Osteocyte (in vitro differentiated cells): ENCODE results near the gene GCN1. TPM values are rescaled to one million over a fixed set of nuclear protein-coding genes. Genes with fewer than 3 reads are reported as not detected.

Source experiments
- DNase-seq: peaks from one replicate; pipeline ENCODE4 v3.0.0; 2021; ENCODE audit warnings: mixed read lengths; ENCODE audit not compliant: unreplicated experiment; ENCODE audit errors: extremely low spot score
- H3K27ac Mint-ChIP-seq: one replicate; pipeline ENCODE4 v1.8.0; 2021; ENCODE audit warnings: mild to moderate bottlenecking, mixed read lengths; ENCODE audit not compliant: unreplicated experiment
- H3K27me3 Mint-ChIP-seq: one replicate; pipeline ENCODE4 v1.8.0; 2021; ENCODE audit warnings: mixed read lengths; ENCODE audit not compliant: unreplicated experiment
- H3K36me3 Mint-ChIP-seq: one replicate; pipeline ENCODE4 v1.8.0; 2021; ENCODE audit warnings: mixed read lengths; ENCODE audit not compliant: unreplicated experiment
- H3K4me1 Mint-ChIP-seq: one replicate; pipeline ENCODE4 v1.8.0; 2021; ENCODE audit warnings: mixed read lengths; ENCODE audit not compliant: unreplicated experiment
- H3K4me3 Mint-ChIP-seq: one replicate; pipeline ENCODE4 v1.8.0; 2021; ENCODE audit warnings: mild to moderate bottlenecking, moderate library complexity, mixed read lengths; ENCODE audit not compliant: unreplicated experiment
- H3K9me3 Mint-ChIP-seq: one replicate; pipeline ENCODE4 v1.8.0; 2021; ENCODE audit warnings: mixed read lengths; ENCODE audit not compliant: unreplicated experiment
- CTCF ChIP-seq: fragments of 200-600 bp; sonication (generic); IDR thresholded peaks from 2 replicates; pipeline ENCODE4 v1.5.0; 2021; ENCODE audit warnings: antibody characterized with exemption, mild to moderate bottlenecking, moderate library complexity
- total RNA-seq: library from RNA; stranded (reverse); gene quantifications from 2 replicates; pipeline ENCODE4 v1.2.1, GENCODE V29; 2021

GCN1 gene
- total RNA-seq, 1 donor from 2014 or later: 115 TPM

- no peaks in the 10 kb centered on the region for H3K27me3 Mint-ChIP-seq
- no peaks in the 10 kb centered on the region for H3K9me3 Mint-ChIP-seq
- peaks cover 8% of the 10 kb centered on the region for H3K4me1 Mint-ChIP-seq
- H3K36me3 Mint-ChIP-seq: peaks cover 14% of the 10 kb centered on the region
- DNase-seq: no peak
- TF ChIP-seq CTCF: no peak
- no peak overlapping the region for H3K27ac Mint-ChIP-seq
- H3K4me3 Mint-ChIP-seq: no peak overlapping the region
These were observed 92.1 kb downstream of the GCN1 start for GRCh38 chr12:120102189-120103043.

DNA sequence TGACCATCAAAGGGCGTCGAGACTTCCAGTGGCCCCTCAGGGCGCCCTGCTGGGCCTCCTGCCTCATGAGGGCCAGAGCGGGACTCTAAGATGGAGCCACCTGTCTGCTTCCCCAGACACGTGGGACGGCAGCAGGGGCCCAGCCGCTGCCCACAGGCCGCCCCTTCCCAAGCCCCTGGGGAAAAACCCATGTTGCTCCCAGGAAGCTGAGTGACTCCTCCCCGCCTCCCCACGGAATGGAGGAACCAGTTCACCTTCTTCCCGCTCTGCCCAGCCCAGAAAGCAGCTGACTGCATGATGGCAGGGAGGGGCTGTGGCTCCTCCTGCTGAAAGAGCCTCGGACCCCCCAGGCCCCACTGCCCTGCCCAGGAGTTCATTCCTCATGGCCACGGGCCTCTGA, 92.9 kb downstream of the GCN1 start:
- DNase-seq: no peak
- Mint-ChIP-seq H3K27me3 (no peaks in the 10 kb centered on the region), H3K4me3 (no peak overlapping the region), H3K9me3 (no peaks in the 10 kb centered on the region), H3K4me1 (peaks cover 8% of the 10 kb centered on the region), H3K36me3 (peaks cover 14% of the 10 kb centered on the region), H3K27ac (no peak overlapping the region)
- no peak for TF ChIP-seq CTCF

- H3K4me3 Mint-ChIP-seq: no peak overlapping the region
- no peak overlapping the region for H3K27ac Mint-ChIP-seq
- H3K9me3 Mint-ChIP-seq: no peaks in the 10 kb centered on the region
- TF ChIP-seq CTCF: no peak
- H3K4me1 Mint-ChIP-seq: peaks cover 8% of the 10 kb centered on the region
- H3K36me3 Mint-ChIP-seq: peaks cover 11% of the 10 kb centered on the region
- no peak for DNase-seq
- no peaks in the 10 kb centered on the region for H3K27me3 Mint-ChIP-seq
These were observed 93.3 kb downstream of the GCN1 start for GRCh38 chr12:120101182-120101581.

DNA sequence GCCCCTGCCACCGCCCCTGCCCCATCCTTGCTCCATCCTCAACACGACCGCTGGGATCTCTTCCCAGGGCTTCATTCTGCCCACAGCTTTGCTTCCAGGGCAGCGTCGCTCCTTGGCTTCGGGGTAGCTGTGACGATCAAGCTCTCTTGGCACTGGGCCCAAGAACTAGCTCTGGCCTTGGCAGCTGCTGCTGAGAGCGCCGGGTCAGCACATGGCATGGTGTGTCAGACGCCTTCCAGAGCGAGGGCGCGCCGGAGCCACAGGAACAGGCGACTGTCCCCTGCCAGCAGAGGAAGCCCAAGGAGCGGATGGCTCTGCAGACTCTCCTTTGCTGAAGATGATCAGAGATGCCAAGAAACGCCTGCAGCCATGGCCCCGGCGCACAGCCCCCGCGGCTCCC, 93.9 kb downstream of the GCN1 start:
- no peak overlapping the region for H3K27ac Mint-ChIP-seq
- no peak for TF ChIP-seq CTCF
- no peaks in the 10 kb centered on the region for H3K27me3 Mint-ChIP-seq
- DNase-seq: no peak
- no peak overlapping the region for H3K4me3 Mint-ChIP-seq
- H3K4me1 Mint-ChIP-seq: peaks cover 8% of the 10 kb centered on the region
- no peaks in the 10 kb centered on the region for H3K9me3 Mint-ChIP-seq
- H3K36me3 Mint-ChIP-seq: peaks cover 10% of the 10 kb centered on the region

GRCh38 chr12:120099738-120100137, 94.8 kb downstream of the GCN1 start:
- DNase-seq: no peak
- H3K9me3 Mint-ChIP-seq: no peaks in the 10 kb centered on the region
- TF ChIP-seq CTCF: no peak
- no peaks in the 10 kb centered on the region for H3K27me3 Mint-ChIP-seq
- peaks cover 3% of the 10 kb centered on the region for H3K4me1 Mint-ChIP-seq
- H3K36me3 Mint-ChIP-seq: peaks cover 12% of the 10 kb centered on the region
- no peak overlapping the region for H3K4me3 Mint-ChIP-seq
- H3K27ac Mint-ChIP-seq: no peak overlapping the region
